ENCODE data around the gene GPX4. TPM values are rescaled to one million over a fixed set of nuclear protein-coding genes. Genes with fewer than 3 reads are reported as not detected.

The GPX4 gene
- total and polyA plus RNA-seq, 10 donors, result 138 to 562 (median 247) TPM

- peaks cover 42 to 100% (median 91%) of the 10 kb centered on the region in 6 donors for H3K4me1 ChIP-seq
- 79 to 89% (median 81%) methylated on average over 4 of the region's 4 CpGs for WGBS, 5 donors
- no peaks in the 10 kb centered on the region for H3K9me3 ChIP-seq
- H3K36me3 ChIP-seq, result peaks cover 0 to 94% (median 61%) of the 10 kb centered on the region in 6 donors
- H3K27ac ChIP-seq, result peak overlapping the region; percentile 58 to 97 (median 84)
- intact Hi-C loops (cut with DNase I; ENCODE audit: low total_unique reads), result loop anchor here (10.0 kb wide), 1 partner anchor 51 kb away; the partner anchor contains the start of genes CNN2, RNU6-2 and TMEM259
- H3K4me3 ChIP-seq, result peak overlapping the region in 1 of 8 donors; percentile 66
- H3K27me3 ChIP-seq (replicated peaks in 1 of 7), result peaks cover 0 to 4% (median 0%) of the 10 kb centered on the region in 7 donors
- DNase-seq, result no peak
- no peak for TF ChIP-seq POLR2A (IDR thresholded peaks at IDR 0.05)
- TF ChIP-seq CTCF (IDR thresholded peaks at IDR 0.05 in 8 of 11, conservative IDR thresholded peaks at IDR 0.05 in 3 of 11), result no peak
- no peak for TF ChIP-seq POLR2AphosphoS5 (IDR thresholded peaks at IDR 0.05)
Measured at GRCh38 chr19:1076046-1076386, 27.8 kb upstream of the GPX4 start.

- peaks cover 48 to 100% (median 93%) of the 10 kb centered on the region in 6 donors for H3K4me1 ChIP-seq
- peak; percentile 98 for DNase-seq
- H3K9me3 ChIP-seq, result no peaks in the 10 kb centered on the region
- H3K4me3 ChIP-seq, result peak overlapping the region; percentile 20 to 62 (median 34)
- H3K36me3 ChIP-seq, result peaks cover 0 to 94% (median 63%) of the 10 kb centered on the region in 6 donors
- TF ChIP-seq POLR2A (IDR thresholded peaks at IDR 0.05), result no peak
- peak; percentile 82 to 92 (median 89) for TF ChIP-seq POLR2AphosphoS5 (IDR thresholded peaks at IDR 0.05)
- H3K27ac ChIP-seq, result peak overlapping the region; percentile 58 to 97 (median 84)
- intact Hi-C loops (cut with DNase I; ENCODE audit: low total_unique reads), result loop anchor here (10.0 kb wide), 1 partner anchor 52 kb away; the partner anchor contains the start of genes CNN2, RNU6-2 and TMEM259
- 14 to 38% (median 18%) methylated on average over 16 of the region's 16 CpGs for WGBS, 5 donors
- H3K27me3 ChIP-seq (replicated peaks in 1 of 7), result no peaks in the 10 kb centered on the region
Measured at GRCh38 chr19:1076951-1077350, 26.8 kb upstream of the GPX4 start.

GRCh38 chr19:1079566-1080111 is 24.2 kb upstream of the GPX4 start:
- Histone ChIP-seq H3K36me3 (peaks cover 0 to 94% (median 66%) of the 10 kb centered on the region in 6 donors), H3K27me3 (replicated peaks in 1 of 7) (no peaks in the 10 kb centered on the region), H3K4me1 (peaks cover 39 to 100% (median 92%) of the 10 kb centered on the region in 6 donors), H3K4me3 (peak overlapping the region in 1 of 8 donors; percentile 62), H3K9me3 (no peaks in the 10 kb centered on the region), H3K27ac (peak overlapping the region in 5 of 8 donors; percentile 15 to 97 (median 87))
- 79 to 92% (median 88%) methylated on average over 20 to 45 of the region's 45 CpGs for WGBS, 5 donors
- TF ChIP-seq POLR2AphosphoS5 (IDR thresholded peaks at IDR 0.05), result peak; percentile 53 to 77 (median 62)
- no peak for TF ChIP-seq POLR2A (IDR thresholded peaks at IDR 0.05)
- TF ChIP-seq CTCF (IDR thresholded peaks at IDR 0.05 in 8 of 11, conservative IDR thresholded peaks at IDR 0.05 in 3 of 11), result no peak
- peak; percentile 85 for DNase-seq
- intact Hi-C loops (cut with DNase I; ENCODE audit: low total_unique reads), result loop anchor here (10.0 kb wide), 1 partner anchor 55 kb away; the partner anchor contains the start of genes CNN2, RNU6-2 and TMEM259

- WGBS, 5 donors, result 91 to 97% (median 95%) methylated on average over 21 to 50 of the region's 50 CpGs
- Histone ChIP-seq H3K4me3 (no peak overlapping the region), H3K36me3 (peaks cover 0 to 95% (median 73%) of the 10 kb centered on the region in 6 donors), H3K9me3 (no peaks in the 10 kb centered on the region), H3K4me1 (peaks cover 32 to 100% (median 85%) of the 10 kb centered on the region in 6 donors), H3K27me3 (replicated peaks in 1 of 7) (no peaks in the 10 kb centered on the region), H3K27ac (peak overlapping the region in 4 of 8 donors; percentile 26 to 97 (median 90))
- intact Hi-C loops (cut with DNase I; ENCODE audit: low total_unique reads), result no loop called here
- TF ChIP-seq POLR2AphosphoS5 (IDR thresholded peaks at IDR 0.05) (peak in 1 of 3 donors; percentile 5), CTCF (IDR thresholded peaks at IDR 0.05 in 8 of 11, conservative IDR thresholded peaks at IDR 0.05 in 3 of 11) (no peak), POLR2A (IDR thresholded peaks at IDR 0.05) (no peak)
- peak; percentile 82 for DNase-seq
Measured at GRCh38 chr19:1080360-1081161, 23.2 kb upstream of the GPX4 start.

Data from spleen (tissue), 11 donors.